Fibroblast of lung (primary cell): ENCODE data around the gene ZNF22. TPM values are rescaled to one million over a fixed set of nuclear protein-coding genes. Genes with fewer than 3 reads are reported as not detected.

Experiments
- DNase-seq, 2 donors: peaks; one replicate each; pipeline versions ENCODE4 v3.0.0 to v3.0.0-alpha.2; 2010; ENCODE audit warnings: low read depth in 2 of 2
- H2AFZ ChIP-seq: 2 replicates; pipeline ENCODE4 v1.5.1; 2012; ENCODE audit warnings: low read length, control low read depth, inconsistent platforms
- H3K27ac ChIP-seq: 2 replicates; pipeline ENCODE4 v1.5.1; 2011; ENCODE audit warnings: low read length, control low read depth; ENCODE audit not compliant: insufficient read depth
- H3K27me3 ChIP-seq: 2 replicates; pipeline ENCODE4 v1.5.1; 2011; ENCODE audit warnings: mild to moderate bottlenecking, low read length; ENCODE audit not compliant: control insufficient read depth, insufficient read depth
- H3K36me3 ChIP-seq: 2 replicates; pipeline ENCODE4 v1.5.1; 2011; ENCODE audit warnings: low read length; ENCODE audit not compliant: control insufficient read depth, insufficient read depth
- H3K4me1 ChIP-seq: 2 replicates; pipeline ENCODE4 v1.5.1; 2011; ENCODE audit warnings: low read length; ENCODE audit not compliant: control insufficient read depth, insufficient read depth; ENCODE audit errors: extremely low read depth
- H3K4me2 ChIP-seq: 2 replicates; pipeline ENCODE4 v1.5.1; 2011; ENCODE audit warnings: low read length, control low read depth; ENCODE audit not compliant: insufficient read depth; ENCODE audit errors: extremely low read depth
- H3K4me3 ChIP-seq, 4 experiments: fragments of 200-600 bp in 1 of 4; sonication (generic) in 1 of 4; replicated peaks in 1 of 4; 2 replicates each; pipeline ENCODE4 v1.5.1; 2011 to 2016; ENCODE audit warnings: low read length in 4 of 4, low read depth in 3 of 4, mild to moderate bottlenecking in 3 of 4, control low read depth in 2 of 4, inconsistent platforms in 1 of 4, mixed read lengths in 1 of 4; ENCODE audit not compliant: insufficient read depth in 1 of 4; ENCODE audit errors: control extremely low read depth in 1 of 4
- H3K79me2 ChIP-seq: 2 replicates; pipeline ENCODE4 v1.5.1; 2012; ENCODE audit warnings: mild to moderate bottlenecking, low read length, inconsistent platforms; ENCODE audit not compliant: control insufficient read depth, insufficient read depth
- H3K9ac ChIP-seq: 2 replicates; pipeline ENCODE4 v1.5.1; 2011; ENCODE audit warnings: mild to moderate bottlenecking, low read length, control low read depth; ENCODE audit not compliant: insufficient read depth
- H3K9me3 ChIP-seq: 2 replicates; pipeline ENCODE4 v1.5.1; 2012; ENCODE audit warnings: low read depth, low read length; ENCODE audit not compliant: control insufficient read depth, insufficient read depth
- H4K20me1 ChIP-seq: 2 replicates; pipeline ENCODE4 v1.5.1; 2011; ENCODE audit warnings: low read length; ENCODE audit not compliant: control insufficient read depth, insufficient read depth; ENCODE audit errors: extremely low read depth
- CTCF ChIP-seq, 2 donors: IDR thresholded peaks in 1 of 2; conservative IDR thresholded peaks in 1 of 2; 1 replicate in 1 of 2; 2 replicates in 1 of 2; pipeline ENCODE4 v1.5.1; 2011 to 2012; ENCODE audit warnings: low read length in 2 of 2, control low read depth in 1 of 2, inconsistent platforms in 1 of 2, low read depth in 1 of 2, mild to moderate bottlenecking in 1 of 2
- EZH2 ChIP-seq: IDR thresholded peaks from 2 replicates; pipeline ENCODE4 v1.5.1; 2012; ENCODE audit warnings: low read length, control low read depth, mild to moderate bottlenecking; ENCODE audit errors: missing control alignments
- polyA plus RNA-seq, 2 donors: library from polyadenylated mRNA; depleted of rRNA in 1 of 2; stranded (reverse) in 1 of 2; unstranded in 1 of 2; fragments of >200 nt; gene quantifications; 2 replicates each; pipeline ENCODE4 v1.2.1, GENCODE V29; 2011 to 2012; ENCODE audit warnings: missing spikeins in 1 of 2
- total RNA-seq: library from RNA; depleted of rRNA; stranded (reverse); fragments of >200 nt; gene quantifications from 2 replicates; pipeline ENCODE4 v1.2.1, GENCODE V29; 2014

Gene ZNF22
- total and polyA plus RNA-seq, 2 donors (not counting 1 experiment from before 2014, with no cell fraction given), result 16.0 to 23.0 TPM

DNA sequence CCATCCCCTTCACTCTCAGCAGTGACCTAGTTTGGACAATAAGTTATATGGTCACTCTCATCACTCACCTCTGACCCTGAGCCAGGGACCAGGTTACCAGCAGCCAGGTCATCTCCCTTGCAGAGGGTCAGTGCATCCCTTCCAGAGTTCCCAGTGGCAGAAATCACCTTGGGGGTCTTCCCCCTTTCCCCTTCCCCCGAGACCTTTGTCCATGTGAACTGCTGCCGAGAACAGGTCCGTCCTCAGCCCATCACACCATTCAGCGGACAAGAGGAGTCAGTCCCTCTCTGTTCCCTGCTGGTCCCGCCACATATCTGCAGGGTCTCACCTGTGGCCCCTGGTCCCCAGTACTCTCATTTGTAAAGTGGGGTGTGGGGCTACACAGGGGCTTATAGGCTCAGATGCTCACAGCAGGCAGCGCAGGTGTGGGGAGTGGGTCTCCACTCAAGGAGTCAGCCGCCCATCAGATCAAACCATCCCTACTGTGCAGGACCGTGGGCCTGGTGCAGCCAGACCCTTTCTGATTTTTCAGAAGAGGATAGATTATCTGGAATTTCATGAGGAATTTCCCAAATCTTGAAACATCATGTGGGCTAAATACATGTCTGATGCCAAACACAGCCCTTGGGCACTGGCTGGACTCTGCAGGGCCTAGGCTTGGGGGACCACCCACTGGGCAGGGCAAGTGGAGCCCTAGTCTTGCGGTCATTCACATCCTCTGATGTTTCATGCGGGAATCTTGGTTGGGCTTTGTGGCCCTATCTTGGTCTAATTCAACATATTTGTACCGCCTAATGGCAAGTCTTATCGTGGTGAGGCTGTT, 28.6 kb upstream of the ZNF22 start:
- Histone ChIP-seq H3K4me2 (no peak overlapping the region), H2AFZ (no peak overlapping the region), H3K79me2 (no peaks in the 10 kb centered on the region), H3K4me3 (no peak overlapping the region), H3K9ac (no peak overlapping the region), H4K20me1 (no peaks in the 10 kb centered on the region), H3K27ac (no peak overlapping the region), H3K4me1 (peaks cover 9% of the 10 kb centered on the region), H3K36me3 (no peaks in the 10 kb centered on the region), H3K27me3 (no peaks in the 10 kb centered on the region), H3K9me3 (no peaks in the 10 kb centered on the region)
- TF ChIP-seq CTCF (conservative IDR thresholded peaks at IDR 0.05 in 1 of 2, IDR thresholded peaks at IDR 0.05 in 1 of 2; ENCODE audit: low read depth in 1 of 2, low read length in 2 of 2), result no peak
- no peak for TF ChIP-seq EZH2
- no peak for DNase-seq

GRCh38 chr10:44972874-44973306, 27.8 kb upstream of the ZNF22 start:
- no peaks in the 10 kb centered on the region for H3K9me3 ChIP-seq
- TF ChIP-seq CTCF (conservative IDR thresholded peaks at IDR 0.05 in 1 of 2, IDR thresholded peaks at IDR 0.05 in 1 of 2; ENCODE audit: low read depth in 1 of 2, low read length in 2 of 2) (no peak), EZH2 (no peak)
- H3K79me2 ChIP-seq, result peaks cover 4% of the 10 kb centered on the region
- H3K4me1 ChIP-seq, result peaks cover 12% of the 10 kb centered on the region
- no peak overlapping the region for H3K4me2 ChIP-seq
- no peak overlapping the region for H3K9ac ChIP-seq
- H3K4me3 ChIP-seq, result no peak overlapping the region
- no peak overlapping the region for H2AFZ ChIP-seq
- no peaks in the 10 kb centered on the region for H3K27me3 ChIP-seq
- no peaks in the 10 kb centered on the region for H4K20me1 ChIP-seq
- DNase-seq, result no peak
- no peak overlapping the region for H3K27ac ChIP-seq
- peaks cover 4% of the 10 kb centered on the region for H3K36me3 ChIP-seq

GRCh38 chr10:44973323-44974081, 27.2 kb upstream of the ZNF22 start:
- TF ChIP-seq EZH2, result no peak
- TF ChIP-seq CTCF (conservative IDR thresholded peaks at IDR 0.05 in 1 of 2, IDR thresholded peaks at IDR 0.05 in 1 of 2; ENCODE audit: low read depth in 1 of 2, low read length in 2 of 2), result no peak
- peaks cover 4% of the 10 kb centered on the region for H3K36me3 ChIP-seq
- no peak overlapping the region for H3K27ac ChIP-seq
- no peaks in the 10 kb centered on the region for H4K20me1 ChIP-seq
- no peak for DNase-seq
- no peak overlapping the region for H2AFZ ChIP-seq
- H3K4me3 ChIP-seq, result no peak overlapping the region
- H3K9me3 ChIP-seq, result no peaks in the 10 kb centered on the region
- H3K79me2 ChIP-seq, result peaks cover 7% of the 10 kb centered on the region
- H3K4me1 ChIP-seq, result peaks cover 13% of the 10 kb centered on the region
- H3K27me3 ChIP-seq, result no peaks in the 10 kb centered on the region
- no peak overlapping the region for H3K9ac ChIP-seq
- H3K4me2 ChIP-seq, result no peak overlapping the region
